Esophagus muscularis mucosa (tissue), 3 donors: Measurements from ENCODE around the gene CLEC4C.
"Not testable (repeated sequence)": the region's sequence is repeated elsewhere in the genome, so short reads cannot be mapped to it uniquely, and the experiment has no call there.

Experiments
- CTCF ChIP-seq, 3 experiments: fragments of 200-600 bp in 2 of 3; fragments of 450-650 bp in 1 of 3; sonication (generic) in 2 of 3; IDR thresholded peaks; one replicate each; pipeline ENCODE4 v1.5.1; 2017 to 2019; ENCODE audit warnings: antibody characterized with exemption in 3 of 3, mild to moderate bottlenecking in 2 of 3, moderate library complexity in 1 of 3
- POLR2A ChIP-seq: fragments of 450-650 bp; IDR thresholded peaks from one replicate; pipeline ENCODE4 v1.6.1; 2017; ENCODE audit warnings: antibody characterized with exemption, moderate library complexity, mild to moderate bottlenecking, low read depth

GRCh38 chr12:7788884-7789528, 41.8 kb upstream of the CLEC4C start, which contains the start of gene NANOG:
- not testable (repeated sequence) for TF ChIP-seq CTCF (IDR thresholded peaks at IDR 0.05); POLR2A
